ENCODE results near the gene SP2. TPM values are rescaled to one million over a fixed set of nuclear protein-coding genes. Genes with fewer than 3 reads are reported as not detected.

The SP2 gene
- total and polyA plus RNA-seq, 7 donors: 6.2 to 16.1 (median 10.8) TPM

DNA sequence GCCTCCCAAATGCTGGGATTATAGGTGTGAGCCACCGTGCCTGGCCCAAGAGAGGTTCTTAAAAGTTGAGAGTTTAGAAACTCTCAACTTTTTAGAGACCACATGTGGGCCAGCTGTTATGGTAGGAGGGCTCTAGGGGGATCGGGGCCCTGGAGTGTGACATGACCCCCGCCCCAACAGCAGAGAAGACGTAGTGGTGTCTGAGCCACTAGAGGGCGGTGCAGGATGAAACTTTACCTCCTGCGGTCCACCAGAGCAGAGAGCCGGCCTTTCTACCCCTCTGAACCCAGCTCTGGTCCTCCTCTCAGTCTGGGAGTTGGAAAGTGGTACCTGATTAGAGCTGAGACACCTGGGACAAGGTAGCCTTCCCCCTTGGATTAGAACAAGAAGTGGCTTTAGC lies 82.3 kb downstream of the SP2 start:
- WGBS, 3 donors: 26 to 36% (median 29%) methylated on average over 7 of the region's 7 CpGs
- no peak overlapping the region for H3K27ac ChIP-seq
- H3K27me3 ChIP-seq (ENCODE audit: insufficient read depth in 3 of 3, low read length in 2 of 3): no peaks in the 10 kb centered on the region
- TF ChIP-seq, protein P1, sequence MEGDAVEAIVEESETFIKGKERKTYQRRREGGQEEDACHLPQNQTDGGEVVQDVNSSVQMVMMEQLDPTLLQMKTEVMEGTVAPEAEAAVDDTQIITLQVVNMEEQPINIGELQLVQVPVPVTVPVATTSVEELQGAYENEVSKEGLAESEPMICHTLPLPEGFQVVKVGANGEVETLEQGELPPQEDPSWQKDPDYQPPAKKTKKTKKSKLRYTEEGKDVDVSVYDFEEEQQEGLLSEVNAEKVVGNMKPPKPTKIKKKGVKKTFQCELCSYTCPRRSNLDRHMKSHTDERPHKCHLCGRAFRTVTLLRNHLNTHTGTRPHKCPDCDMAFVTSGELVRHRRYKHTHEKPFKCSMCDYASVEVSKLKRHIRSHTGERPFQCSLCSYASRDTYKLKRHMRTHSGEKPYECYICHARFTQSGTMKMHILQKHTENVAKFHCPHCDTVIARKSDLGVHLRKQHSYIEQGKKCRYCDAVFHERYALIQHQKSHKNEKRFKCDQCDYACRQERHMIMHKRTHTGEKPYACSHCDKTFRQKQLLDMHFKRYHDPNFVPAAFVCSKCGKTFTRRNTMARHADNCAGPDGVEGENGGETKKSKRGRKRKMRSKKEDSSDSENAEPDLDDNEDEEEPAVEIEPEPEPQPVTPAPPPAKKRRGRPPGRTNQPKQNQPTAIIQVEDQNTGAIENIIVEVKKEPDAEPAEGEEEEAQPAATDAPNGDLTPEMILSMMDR (IDR thresholded peaks at IDR 0.05): peak; percentile 65
- peak; percentile 64 to 78 (median 70) for ATAC-seq
- H3K36me3 ChIP-seq (ENCODE audit: insufficient read depth in 1 of 2, low read depth in 1 of 2): peaks cover 7 to 100% of the 10 kb centered on the region in 2 donors
- H3K4me3 ChIP-seq: no peak overlapping the region
- H3K9me3 ChIP-seq: no peaks in the 10 kb centered on the region
- DNase-seq: peak; percentile 38 to 69
- no peaks in the 10 kb centered on the region for H3K4me1 ChIP-seq
- intact Hi-C loops (cut with DNase I): loop anchor here (2.0 to 5.0 kb wide), 2 partner anchors 39 to 40 kb away; no protein-coding TSS in a partner anchor

Other genes with a start within 250 kb of the SP2 start
- 100 to 1,000 TPM; 192 to 323 (median 227) TPM for gene KPNB1, start 246.3 kb upstream of the SP2 start, total RNA-seq
- gene KPNB1, start 246.3 kb upstream of the SP2 start, polyA plus RNA-seq: 100 to 1,000 TPM in 2 of 3 donors, 10 to 100 TPM in 1; 78.0 to 121 (median 120) TPM
- gene TBKBP1, start 202.1 kb upstream of the SP2 start, total RNA-seq: 10 to 100 TPM; 14.5 to 20.6 (median 18.9) TPM
- gene TBKBP1, start 202.1 kb upstream of the SP2 start, polyA plus RNA-seq: 10 to 100 TPM in 2 of 3 donors, 1 to 10 TPM in 1; 5.3 to 37.9 (median 27.4) TPM
- under 1 TPM; 0.12 to 0.36 (median 0.19) TPM for gene TBX21, start 163.0 kb upstream of the SP2 start, total RNA-seq
- gene TBX21, start 163.0 kb upstream of the SP2 start, polyA plus RNA-seq: under 1 TPM in 2 of 3 donors, not detected in 1; 0.04 to 0.12 TPM
- 10 to 100 TPM in 1 of 4 donors, 1 to 10 TPM in 3; 2.6 to 23.4 (median 5.3) TPM for gene OSBPL7, start 74.4 kb upstream of the SP2 start, total RNA-seq
- gene OSBPL7, start 74.4 kb upstream of the SP2 start, polyA plus RNA-seq: 1 to 10 TPM in 2 of 3 donors, under 1 TPM in 1; 0.95 to 1.7 (median 1.3) TPM
- gene MRPL10, start 64.7 kb upstream of the SP2 start, total RNA-seq: 10 to 100 TPM; 37.8 to 51.9 (median 46.3) TPM
- 10 to 100 TPM; 44.1 to 78.6 (median 56.1) TPM for gene MRPL10, start 64.7 kb upstream of the SP2 start, polyA plus RNA-seq
- under 1 TPM in 2 of 4 donors, not detected in 2; 0.15 to 0.54 TPM for gene LRRC46, start 64.6 kb upstream of the SP2 start, total RNA-seq
- under 1 TPM; 0.08 to 0.40 (median 0.22) TPM for gene LRRC46, start 64.6 kb upstream of the SP2 start, polyA plus RNA-seq
- gene SCRN2, start 55.0 kb upstream of the SP2 start, total RNA-seq: 10 to 100 TPM; 12.2 to 33.5 (median 19.5) TPM
- gene SCRN2, start 55.0 kb upstream of the SP2 start, polyA plus RNA-seq: 10 to 100 TPM; 10.7 to 18.8 (median 15.1) TPM
- under 1 TPM in 1 of 4 donors, not detected in 3; 0.16 TPM for gene SP6, start 45.1 kb upstream of the SP2 start, total RNA-seq
- gene SP6, start 45.1 kb upstream of the SP2 start, polyA plus RNA-seq: under 1 TPM in 2 of 3 donors, not detected in 1; 0.04 to 0.27 TPM
- 10 to 100 TPM; 28.2 to 42.3 (median 33.8) TPM for gene PNPO, start 45.3 kb downstream of the SP2 start, total RNA-seq
- 10 to 100 TPM; 12.0 to 30.0 (median 12.8) TPM for gene PNPO, start 45.3 kb downstream of the SP2 start, polyA plus RNA-seq
- gene PRR15L, start 61.6 kb downstream of the SP2 start, total RNA-seq: not detected
- under 1 TPM in 2 of 3 donors, not detected in 1; 0.04 to 0.17 TPM for gene PRR15L, start 61.6 kb downstream of the SP2 start, polyA plus RNA-seq
- gene CDK5RAP3, start 74.9 kb downstream of the SP2 start, total RNA-seq: 10 to 100 TPM; 21.0 to 44.1 (median 34.5) TPM
- 10 to 100 TPM; 25.4 to 29.9 (median 25.6) TPM for gene CDK5RAP3, start 74.9 kb downstream of the SP2 start, polyA plus RNA-seq
- 100 to 1,000 TPM in 1 of 4 donors, 10 to 100 TPM in 3; 56.4 to 130 (median 66.4) TPM for gene COPZ2, start 141.6 kb downstream of the SP2 start, total RNA-seq
- gene COPZ2, start 141.6 kb downstream of the SP2 start, polyA plus RNA-seq: 10 to 100 TPM; 16.8 to 46.0 (median 35.5) TPM
- gene NFE2L1, start 152.1 kb downstream of the SP2 start, total RNA-seq: 1,000 to 10,000 TPM in 3 of 4 donors, 100 to 1,000 TPM in 1; 990 to 1,423 (median 1,174) TPM
- gene NFE2L1, start 152.1 kb downstream of the SP2 start, polyA plus RNA-seq: 1,000 to 10,000 TPM in 1 of 3 donors, 100 to 1,000 TPM in 2; 308 to 1,601 (median 620) TPM
- 10 to 100 TPM; 28.9 to 39.6 (median 35.5) TPM for gene CBX1, start 205.2 kb downstream of the SP2 start, total RNA-seq
- gene CBX1, start 205.2 kb downstream of the SP2 start, polyA plus RNA-seq: 10 to 100 TPM; 26.6 to 69.6 (median 34.8) TPM
- 10 to 100 TPM; 10.0 to 17.2 (median 12.3) TPM for gene SNX11, start 211.5 kb downstream of the SP2 start, total RNA-seq
- 10 to 100 TPM; 11.5 to 27.0 (median 25.7) TPM for gene SNX11, start 211.5 kb downstream of the SP2 start, polyA plus RNA-seq

All from psoas muscle (tissue), 8 donors.